Epithelial cell of proximal tubule (primary cell): Measurements from ENCODE around the gene LRCOL1. TPM values are rescaled to one million over a fixed set of nuclear protein-coding genes. Genes with fewer than 3 reads are reported as not detected.

Experiments
- DNase-seq: peaks from one replicate; pipeline ENCODE4 v3.0.0-alpha.2; 2011; ENCODE audit warnings: low read depth
- H3K4me3 ChIP-seq: 2 replicates; pipeline ENCODE4 v1.5.1; 2011; ENCODE audit warnings: low read depth, mild to moderate bottlenecking, low read length
- CTCF ChIP-seq: conservative IDR thresholded peaks from 2 replicates; pipeline ENCODE4 v1.5.1; 2012; ENCODE audit warnings: low read depth, mild to moderate bottlenecking, low read length
- total RNA-seq: library from RNA; depleted of rRNA; stranded (reverse); fragments of >200 nt; gene quantifications from 2 replicates; pipeline ENCODE4 v1.2.3, GENCODE V29; 2015

LRCOL1 gene
- total RNA-seq, 1 donor from 2014 or later = not detected

- no peak for TF ChIP-seq CTCF
- no peak for DNase-seq
- H3K4me3 ChIP-seq = no peak overlapping the region
Measured at GRCh38 chr12:132625731-132626430, 15.5 kb upstream of the LRCOL1 start.

DNA sequence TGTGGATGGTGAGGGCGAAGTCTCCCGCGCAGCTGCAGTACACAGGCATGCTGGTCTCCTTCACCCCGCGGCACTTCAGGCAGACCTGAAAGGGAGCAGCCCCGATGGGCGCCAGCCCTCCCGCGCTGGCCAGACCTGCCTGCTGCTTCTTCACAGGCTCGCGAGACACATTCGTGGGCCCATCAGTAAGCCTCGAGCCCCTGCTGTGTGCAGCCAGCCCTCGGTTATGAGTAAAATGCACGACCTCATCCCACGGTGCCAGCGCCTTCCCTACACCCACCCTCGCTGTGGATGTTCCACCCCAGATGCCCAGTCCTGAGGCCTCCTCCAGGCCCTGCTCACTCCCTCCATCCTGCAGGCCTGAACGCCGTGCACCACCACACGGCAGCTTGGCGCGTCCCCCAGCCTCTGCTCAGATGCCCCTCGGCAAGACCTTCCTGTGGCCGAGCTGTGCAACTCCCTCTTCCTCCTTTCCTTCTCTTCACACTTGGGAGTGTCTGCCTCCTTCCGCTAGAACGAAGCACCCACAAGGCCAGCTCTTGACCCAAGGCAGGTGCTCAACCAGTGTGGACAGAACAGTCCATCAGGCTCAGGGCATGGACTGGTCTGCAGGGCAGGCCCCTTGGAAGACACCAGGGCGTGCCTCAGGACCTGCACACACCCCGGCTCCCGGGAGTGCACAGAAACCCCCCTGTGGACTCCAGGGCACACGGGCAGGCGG is 14.7 kb upstream of the LRCOL1 start:
- no peak for DNase-seq
- no peak for TF ChIP-seq CTCF

GRCh38 chr12:132624186-132624855 is 13.9 kb upstream of the LRCOL1 start:
- H3K4me3 ChIP-seq = no peak overlapping the region
- DNase-seq = no peak
- no peak for TF ChIP-seq CTCF

More for the DNA sequence above, 14.7 kb upstream of the LRCOL1 start:
- no peak overlapping the region for H3K4me3 ChIP-seq

- no peak for DNase-seq
- H3K4me3 ChIP-seq = no peak overlapping the region
- TF ChIP-seq CTCF = no peak
Measured at GRCh38 chr12:132623072-132623869, 12.9 kb upstream of the LRCOL1 start.

DNA sequence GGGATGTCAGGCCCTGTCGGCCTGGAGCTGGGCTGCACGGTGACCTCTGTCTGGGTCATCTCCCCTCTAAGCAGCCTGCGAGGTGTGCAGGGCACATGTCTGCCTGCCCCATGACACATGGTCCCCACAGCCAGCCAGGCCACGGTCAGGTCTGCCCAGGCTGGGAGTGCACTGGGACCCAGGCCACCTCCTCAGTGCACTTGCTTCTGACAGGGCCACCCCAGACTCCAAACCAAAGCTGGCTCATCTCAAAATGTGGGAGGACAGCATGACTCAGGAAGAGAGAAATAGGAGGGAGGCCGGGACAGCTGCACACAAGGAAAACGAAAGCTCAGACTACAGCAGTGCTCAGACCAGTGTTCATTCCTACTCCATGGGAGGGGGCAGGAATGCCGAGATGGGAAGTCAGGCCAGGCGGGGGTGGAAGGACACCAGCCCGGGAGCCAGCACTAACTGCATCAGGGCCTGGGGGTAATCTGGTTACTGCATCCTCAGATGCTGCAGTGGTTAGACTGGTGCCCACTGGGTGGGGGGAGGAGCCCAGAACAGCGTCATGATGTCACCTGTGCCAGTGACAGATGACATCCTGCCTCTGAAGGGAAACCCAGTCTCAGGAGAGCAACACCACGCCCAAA is 12.2 kb upstream of the LRCOL1 start:
- TF ChIP-seq CTCF = no peak
- no peak for DNase-seq

More for the DNA sequence above, 12.2 kb upstream of the LRCOL1 start:
- H3K4me3 ChIP-seq = no peak overlapping the region
